SJSA1 (cell line): ENCODE data around the gene NDUFB10. TPM values are rescaled to one million over a fixed set of nuclear protein-coding genes. Genes with fewer than 3 reads are reported as not detected.

ENCODE experiments used
- DNase-seq, 2 experiments: peaks; one replicate each; pipeline ENCODE4 v3.0.0-alpha.2; 2015 to 2020; ENCODE audit warnings: low spot score in 2 of 2, low read depth in 1 of 2
- H3K27ac ChIP-seq: fragments of 250-450 bp; sonication (Bioruptor Pico); 2 replicates; pipeline ENCODE4 v1.5.1; 2020; ENCODE audit warnings: mild to moderate bottlenecking, moderate library complexity
- H3K27me3 ChIP-seq: fragments of 250-450 bp; sonication (Bioruptor Pico); replicated peaks from 2 replicates; pipeline ENCODE4 v1.5.1; 2020; ENCODE audit warnings: mild to moderate bottlenecking, moderate library complexity
- H3K36me3 ChIP-seq: fragments of 250-450 bp; sonication (Bioruptor Pico); 2 replicates; pipeline ENCODE4 v1.5.1; 2020; ENCODE audit warnings: mild to moderate bottlenecking
- H3K4me1 ChIP-seq: fragments of 250-450 bp; sonication (Bioruptor Pico); replicated peaks from 2 replicates; pipeline ENCODE4 v1.6.1; 2021; ENCODE audit warnings: mild to moderate bottlenecking
- H3K4me3 ChIP-seq: fragments of 250-450 bp; sonication (Bioruptor Pico); 2 replicates; pipeline ENCODE4 v1.5.1; 2020; ENCODE audit warnings: mild to moderate bottlenecking
- H3K9me3 ChIP-seq: fragments of 250-450 bp; sonication (Bioruptor Pico); replicated peaks from 2 replicates; pipeline ENCODE4 v1.5.1; 2020; ENCODE audit warnings: mild to moderate bottlenecking
- total RNA-seq: library from RNA; depleted of rRNA; stranded (reverse); fragments of >200 nt; shearing (Covaris generic); gene quantifications from 2 replicates; pipeline ENCODE4 v1.2.3, GENCODE V29; 2014

NDUFB10 gene
- total RNA-seq, 1 experiment from 2014 or later = 273 TPM

DNA sequence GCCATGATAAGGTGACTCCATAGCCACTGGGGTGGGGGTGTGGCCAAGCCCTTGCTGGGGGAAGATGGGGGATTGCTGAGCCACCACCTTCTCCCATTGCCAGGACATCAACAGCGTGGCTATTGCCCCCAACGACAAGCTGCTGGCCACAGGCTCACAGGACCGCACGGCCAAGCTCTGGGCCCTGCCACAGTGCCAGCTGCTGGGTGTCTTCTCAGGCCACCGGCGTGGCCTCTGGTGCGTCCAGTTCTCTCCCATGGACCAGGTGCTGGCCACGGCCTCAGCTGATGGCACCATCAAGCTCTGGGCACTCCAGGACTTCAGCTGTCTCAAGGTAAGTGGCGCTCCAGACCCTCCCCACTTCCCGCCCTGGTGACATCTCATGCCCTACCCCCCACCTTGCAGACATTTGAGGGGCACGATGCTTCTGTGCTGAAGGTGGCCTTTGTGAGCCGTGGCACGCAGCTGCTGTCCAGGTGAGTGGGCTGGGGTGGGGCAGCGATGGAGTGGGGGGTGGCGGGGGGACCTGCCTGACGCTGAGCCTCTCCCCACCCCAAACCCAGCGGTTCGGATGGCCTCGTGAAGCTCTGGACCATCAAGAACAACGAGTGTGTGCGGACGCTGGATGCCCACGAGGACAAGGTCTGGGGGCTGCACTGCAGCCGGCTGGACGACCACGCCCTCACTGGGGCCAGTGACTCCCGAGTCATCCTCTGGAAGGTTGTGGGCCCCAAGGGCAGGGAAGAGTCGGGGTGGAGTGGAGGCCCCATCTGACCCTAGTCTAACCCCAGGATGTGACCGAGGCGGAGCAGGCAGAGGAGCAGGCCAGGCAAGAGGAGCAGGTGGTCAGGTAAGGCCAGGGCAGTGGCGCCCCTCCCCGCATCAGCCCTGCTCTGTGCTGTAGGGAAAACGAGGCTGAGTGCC lies 17.9 kb downstream of the NDUFB10 start:
- no peak overlapping the region for H3K27ac ChIP-seq
- H3K4me1 ChIP-seq = peaks cover 7% of the 10 kb centered on the region
- H3K27me3 ChIP-seq = peaks cover 22% of the 10 kb centered on the region
- DNase-seq = no peak
- peaks cover 57% of the 10 kb centered on the region for H3K36me3 ChIP-seq
- no peaks in the 10 kb centered on the region for H3K9me3 ChIP-seq
- H3K4me3 ChIP-seq = no peak overlapping the region

DNA sequence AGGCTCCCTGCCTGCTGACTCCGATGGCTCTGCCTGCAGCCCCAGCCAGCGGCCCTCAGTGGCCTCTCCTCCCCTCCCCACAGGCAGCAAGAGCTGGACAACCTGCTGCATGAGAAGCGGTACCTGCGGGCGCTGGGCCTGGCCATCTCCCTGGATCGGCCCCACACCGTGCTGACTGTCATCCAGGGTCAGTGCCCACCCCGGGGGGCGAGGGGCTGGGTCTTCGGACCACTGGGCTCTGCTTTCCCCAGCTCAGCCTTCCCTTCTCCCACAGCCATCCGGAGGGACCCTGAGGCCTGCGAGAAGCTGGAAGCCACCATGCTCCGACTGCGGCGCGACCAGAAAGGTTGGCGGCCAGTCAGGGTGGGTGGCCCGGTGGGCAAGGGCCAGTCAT lies 18.5 kb downstream of the NDUFB10 start:
- Histone ChIP-seq H3K36me3 (peaks cover 54% of the 10 kb centered on the region), H3K27ac (no peak overlapping the region), H3K4me3 (no peak overlapping the region), H3K4me1 (peaks cover 3% of the 10 kb centered on the region), H3K9me3 (no peaks in the 10 kb centered on the region), H3K27me3 (peaks cover 27% of the 10 kb centered on the region)
- no peak for DNase-seq

- H3K4me1 ChIP-seq = peaks cover 8% of the 10 kb centered on the region
- no peaks in the 10 kb centered on the region for H3K9me3 ChIP-seq
- H3K4me3 ChIP-seq = no peak overlapping the region
- H3K27ac ChIP-seq = no peak overlapping the region
- DNase-seq = no peak
- peaks cover 54% of the 10 kb centered on the region for H3K36me3 ChIP-seq
- H3K27me3 ChIP-seq = peaks cover 27% of the 10 kb centered on the region
Observed at GRCh38 chr16:1978476-1979120, 19.3 kb downstream of the NDUFB10 start.

DNA sequence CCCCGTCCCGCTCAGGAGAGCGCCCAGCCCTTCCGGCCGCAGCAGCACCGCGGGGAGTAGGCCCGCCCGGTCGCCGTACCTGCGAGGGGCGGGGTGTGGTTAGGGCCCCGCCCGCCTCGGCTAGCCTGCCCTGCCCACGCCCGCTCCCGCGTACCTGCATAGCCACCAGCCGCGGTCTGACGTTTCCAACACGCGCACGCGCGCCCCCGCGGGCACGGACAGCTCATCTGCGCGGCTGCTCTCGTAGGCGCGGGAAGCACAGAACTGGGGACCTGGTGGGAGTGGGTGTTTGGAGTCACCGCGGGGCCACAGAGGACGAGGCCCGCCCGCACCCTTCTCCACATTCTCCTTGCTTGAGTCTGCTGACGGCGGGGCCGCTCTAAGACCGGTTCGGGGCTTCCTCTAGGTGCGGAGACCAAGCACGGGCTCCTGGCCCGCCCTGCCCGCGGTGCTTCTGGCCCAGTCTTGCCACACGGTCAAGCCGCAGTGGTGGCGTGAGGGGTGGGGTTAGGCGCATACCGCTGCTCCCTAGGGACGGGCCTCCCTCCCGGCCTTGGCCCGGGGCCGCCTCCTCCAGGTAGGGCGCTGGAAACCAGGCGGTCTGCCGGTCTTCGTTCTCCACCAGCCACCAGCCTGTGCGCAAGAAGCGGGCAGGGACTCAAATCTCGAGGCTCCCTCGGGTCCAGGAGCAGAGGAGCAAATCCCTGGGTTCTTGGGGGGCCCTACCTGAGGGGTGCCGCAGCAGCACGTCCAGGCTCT lies 20.1 kb downstream of the NDUFB10 start:
- peaks cover 27% of the 10 kb centered on the region for H3K27me3 ChIP-seq
- H3K27ac ChIP-seq = no peak overlapping the region
- no peak overlapping the region for H3K4me3 ChIP-seq
- DNase-seq = no peak
- peaks cover 9% of the 10 kb centered on the region for H3K4me1 ChIP-seq
- peaks cover 52% of the 10 kb centered on the region for H3K36me3 ChIP-seq
- no peaks in the 10 kb centered on the region for H3K9me3 ChIP-seq

DNA sequence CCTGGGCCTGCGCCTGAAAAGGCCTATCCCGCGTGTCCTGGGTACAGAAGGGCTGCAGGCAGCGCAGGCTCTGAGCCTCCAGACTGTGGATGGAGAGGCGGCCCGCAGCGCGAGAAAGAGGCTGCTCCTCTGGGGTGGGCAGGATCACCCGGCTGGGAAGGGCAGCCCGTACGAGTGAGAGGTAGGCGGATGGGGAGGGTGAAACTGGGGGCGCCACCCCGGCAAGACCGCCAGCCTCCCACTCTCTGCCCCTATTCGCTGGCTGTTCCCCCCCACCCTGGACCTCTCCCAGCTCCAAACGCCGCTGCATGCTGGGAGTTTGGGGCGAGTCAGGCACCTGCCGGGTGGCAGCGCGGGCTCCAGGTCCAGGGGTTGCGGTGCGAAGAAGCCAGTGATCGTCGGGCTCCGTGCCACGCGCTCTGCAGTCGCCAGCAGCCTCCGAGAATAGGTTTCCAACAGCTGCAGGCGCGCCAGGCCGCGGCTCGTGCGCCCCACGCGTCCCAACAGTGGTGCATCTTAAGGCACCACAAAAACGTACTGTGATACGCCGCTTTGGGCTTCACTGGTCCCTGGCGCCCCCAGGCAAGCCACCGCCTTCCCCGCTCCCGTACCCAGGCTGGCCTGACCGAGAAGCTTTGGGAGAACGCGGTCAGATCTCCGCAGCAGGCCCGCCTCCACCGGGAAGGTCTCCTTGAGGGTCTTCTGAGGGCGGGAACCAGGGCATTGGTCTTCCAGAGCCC lies 20.9 kb downstream of the NDUFB10 start:
- H3K4me1 ChIP-seq = peaks cover 16% of the 10 kb centered on the region
- H3K9me3 ChIP-seq = no peaks in the 10 kb centered on the region
- H3K27ac ChIP-seq = no peak overlapping the region
- peaks cover 52% of the 10 kb centered on the region for H3K36me3 ChIP-seq
- no peak for DNase-seq
- H3K4me3 ChIP-seq = no peak overlapping the region
- peaks cover 27% of the 10 kb centered on the region for H3K27me3 ChIP-seq

GRCh38 chr16:1980770-1981087 lies 21.4 kb downstream of the NDUFB10 start:
- Histone ChIP-seq H3K36me3 (peaks cover 52% of the 10 kb centered on the region), H3K9me3 (no peaks in the 10 kb centered on the region), H3K27me3 (peaks cover 27% of the 10 kb centered on the region), H3K4me1 (peaks cover 19% of the 10 kb centered on the region), H3K4me3 (no peak overlapping the region), H3K27ac (no peak overlapping the region)
- DNase-seq = no peak

DNA sequence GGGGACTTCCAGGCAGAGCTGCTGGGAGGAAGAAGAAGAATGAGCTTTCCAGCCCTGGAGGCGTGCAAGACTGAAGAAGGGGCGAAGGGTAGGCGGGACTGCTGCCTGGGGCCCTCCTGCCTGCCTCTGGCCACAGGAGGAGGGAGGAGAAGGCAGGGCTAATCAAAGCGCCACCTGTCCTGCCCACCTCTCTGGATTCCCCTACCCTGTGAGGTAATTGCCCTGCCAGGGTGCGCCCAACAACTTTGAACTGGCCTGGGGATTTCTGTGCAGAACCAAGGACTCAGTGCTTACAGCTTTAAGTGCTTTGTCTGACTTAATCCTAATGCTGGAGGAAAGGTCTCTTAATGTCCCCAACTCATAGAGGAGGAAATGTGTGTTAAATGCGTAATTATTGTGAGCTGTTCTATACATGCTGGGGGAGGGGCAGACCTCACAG lies 22.1 kb downstream of the NDUFB10 start, which contains the start of gene NOXO1:
Gene NOXO1 (minus strand): TSS at position 72 of the 439 bp plus-strand sequence. CDS start 290 bp downstream, outside the sequence.
- Histone ChIP-seq H3K4me3 (no peak within 1 kb of the TSS), H3K36me3 (peaks cover 52% of the 10 kb centered on the region), H3K27ac (no peak within 1 kb of the TSS), H3K27me3 (peaks cover 27% of the 10 kb centered on the region), H3K4me1 (peaks cover 19% of the 10 kb centered on the region), H3K9me3 (no peaks in the 10 kb centered on the region)
- DNase-seq = no peak

GRCh38 chr16:1982013-1982433 lies 22.7 kb downstream of the NDUFB10 start:
- no peaks in the 10 kb centered on the region for H3K9me3 ChIP-seq
- no peak overlapping the region for H3K4me3 ChIP-seq
- H3K36me3 ChIP-seq = peaks cover 52% of the 10 kb centered on the region
- peaks cover 19% of the 10 kb centered on the region for H3K4me1 ChIP-seq
- no peak overlapping the region for H3K27ac ChIP-seq
- DNase-seq = no peak
- H3K27me3 ChIP-seq = peaks cover 27% of the 10 kb centered on the region

DNA sequence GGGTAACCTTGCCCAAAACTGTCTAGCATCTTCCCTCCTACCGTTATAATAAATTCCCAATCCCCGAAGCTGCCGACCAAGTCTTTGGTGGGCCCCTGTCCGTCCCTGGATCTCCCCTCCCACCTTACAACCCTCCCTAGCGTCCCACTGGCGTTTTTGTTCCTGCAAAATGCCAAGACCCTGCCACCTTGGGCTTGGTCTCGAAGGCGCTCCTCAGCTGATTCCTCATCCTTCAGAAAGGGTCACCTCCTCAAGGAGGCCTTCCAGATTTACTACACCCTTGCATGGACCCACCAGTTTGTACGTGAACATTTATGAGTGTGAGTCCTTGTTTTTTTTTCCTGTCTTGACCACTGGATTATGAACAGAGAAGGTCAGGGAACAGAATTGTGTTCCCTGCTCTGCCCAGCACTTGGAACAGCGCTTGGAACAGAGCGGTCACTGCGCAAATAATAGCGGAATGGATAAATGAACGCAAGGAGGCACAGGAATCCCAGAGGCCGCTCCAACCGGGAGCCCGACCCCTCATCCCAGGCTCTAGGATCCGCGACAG lies 23.7 kb downstream of the NDUFB10 start:
- Histone ChIP-seq H3K27me3 (peaks cover 27% of the 10 kb centered on the region), H3K27ac (no peak overlapping the region), H3K4me3 (peak overlapping the region; percentile 94), H3K9me3 (no peaks in the 10 kb centered on the region), H3K4me1 (peaks cover 19% of the 10 kb centered on the region), H3K36me3 (peaks cover 47% of the 10 kb centered on the region)
- DNase-seq = no peak

DNA sequence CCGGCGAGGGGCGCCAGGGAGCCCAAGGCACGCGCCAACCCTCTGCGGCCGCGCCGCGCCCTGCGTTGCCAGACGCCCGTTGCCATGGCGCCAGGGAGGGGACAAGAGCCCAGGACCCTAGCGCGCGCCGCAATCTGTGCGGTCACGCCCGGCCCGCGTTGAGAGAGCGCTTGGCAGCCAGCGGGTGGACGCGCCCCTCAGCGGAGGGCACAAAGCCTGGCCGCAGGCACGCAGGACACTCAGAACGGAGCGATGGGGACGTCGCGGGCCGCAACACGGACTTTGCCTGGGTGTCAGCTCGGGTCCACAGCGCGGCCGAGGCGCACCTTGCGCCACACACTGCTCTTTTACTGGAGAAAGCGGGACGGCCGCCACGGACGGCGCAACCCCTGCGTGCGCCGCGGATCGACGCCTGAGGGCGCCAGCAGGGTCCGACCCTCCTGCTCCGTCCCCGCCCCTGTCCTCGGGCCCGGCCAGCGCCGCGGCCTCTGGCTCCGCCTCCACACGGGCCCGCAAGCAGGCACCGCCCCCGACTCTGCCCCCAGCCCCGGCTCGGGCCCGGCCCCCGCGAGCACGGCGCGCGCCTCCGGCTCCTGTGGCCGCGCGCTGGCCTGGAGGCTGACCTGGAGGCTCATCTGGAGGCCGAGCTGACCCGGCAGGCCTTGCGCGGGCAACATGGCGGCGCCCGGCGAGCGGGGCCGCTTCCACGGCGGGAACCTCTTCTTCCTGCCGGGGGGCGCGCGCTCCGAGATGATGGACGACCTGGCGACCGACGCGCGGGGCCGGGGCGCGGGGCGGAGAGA lies 24.4 kb downstream of the NDUFB10 start, which contains the start of gene GFER:
Gene GFER (plus strand): TSS at position 650 of the 803 bp plus-strand sequence. CDS start 26 bp downstream, at position 676.
- peaks cover 41% of the 10 kb centered on the region for H3K36me3 ChIP-seq
- peak; percentile 86 to 94 for DNase-seq
- peaks cover 19% of the 10 kb centered on the region for H3K4me1 ChIP-seq
- H3K27ac ChIP-seq = peak within 1 kb of the TSS; percentile 44; the same call in 1 of the 2 replicates
- peaks cover 27% of the 10 kb centered on the region for H3K27me3 ChIP-seq
- no peaks in the 10 kb centered on the region for H3K9me3 ChIP-seq
- peak within 1 kb of the TSS; percentile 94 for H3K4me3 ChIP-seq

GRCh38 chr16:1984347-1985225 lies 25.2 kb downstream of the NDUFB10 start:
- Histone ChIP-seq H3K27ac (peak overlapping the region; percentile 44; the same call in 1 of the 2 replicates), H3K27me3 (peaks cover 29% of the 10 kb centered on the region), H3K4me1 (peaks cover 19% of the 10 kb centered on the region), H3K4me3 (peak overlapping the region; percentile 94), H3K36me3 (peaks cover 32% of the 10 kb centered on the region), H3K9me3 (no peaks in the 10 kb centered on the region)
- no peak for DNase-seq
